ENCODE measurements around the gene OSBPL1A. TPM values are rescaled to one million over a fixed set of nuclear protein-coding genes. Genes with fewer than 3 reads are reported as not detected.

Gene OSBPL1A
- total and polyA plus RNA-seq, 2 donors from 2014 or later: 27.0 to 40.3 TPM

- Histone ChIP-seq H3K36me3 (ENCODE audit: control insufficient read depth in 2 of 3, insufficient read depth in 3 of 3, low read length in 3 of 3) (peaks cover 0 to 2% (median 0%) of the 10 kb centered on the region in 3 donors), H3K9me3 (ENCODE audit: control insufficient read depth in 2 of 3, insufficient read depth in 1 of 3, low read length in 3 of 3) (no peaks in the 10 kb centered on the region), H3K4me3 (ENCODE audit: low read length in 3 of 3) (no peak overlapping the region), H3K27me3 (ENCODE audit: control insufficient read depth, insufficient read depth, low read length) (no peaks in the 10 kb centered on the region), H3K9ac (ENCODE audit: low read length in 3 of 3) (no peak overlapping the region), H3K27ac (ENCODE audit: low read depth in 2 of 2, low read length in 2 of 2) (no peak overlapping the region), H3K4me1 (ENCODE audit: control insufficient read depth in 2 of 3, insufficient read depth in 2 of 3, low read depth in 1 of 3, low read length in 3 of 3) (no peaks in the 10 kb centered on the region)
- no peak for FAIRE-seq
- intact Hi-C loops (cut with DNase I): no loop called here
- TF ChIP-seq CTCF (IDR thresholded peaks at IDR 0.05; ENCODE audit: borderline replicate concordance, extremely low read depth, insufficient read depth): no peak
- DNase-seq: no peak
These were observed 211.8 kb downstream of the OSBPL1A start for GRCh38 chr18:24185805-24186204.

GRCh38 chr18:24181806-24182205 lies 215.8 kb downstream of the OSBPL1A start:
- FAIRE-seq: no peak
- H3K9me3 ChIP-seq (ENCODE audit: control insufficient read depth in 2 of 3, insufficient read depth in 1 of 3, low read length in 3 of 3): no peaks in the 10 kb centered on the region
- no peaks in the 10 kb centered on the region for H3K27me3 ChIP-seq (ENCODE audit: control insufficient read depth, insufficient read depth, low read length)
- no peaks in the 10 kb centered on the region for H3K4me1 ChIP-seq (ENCODE audit: control insufficient read depth in 2 of 3, insufficient read depth in 2 of 3, low read depth in 1 of 3, low read length in 3 of 3)
- H3K36me3 ChIP-seq (ENCODE audit: control insufficient read depth in 2 of 3, insufficient read depth in 3 of 3, low read length in 3 of 3): peaks cover 0 to 7% (median 0%) of the 10 kb centered on the region in 3 donors
- no peak overlapping the region for H3K4me3 ChIP-seq (ENCODE audit: low read length in 3 of 3)
- TF ChIP-seq CTCF (IDR thresholded peaks at IDR 0.05; ENCODE audit: borderline replicate concordance, extremely low read depth, insufficient read depth): no peak
- no peak overlapping the region for H3K27ac ChIP-seq (ENCODE audit: low read depth in 2 of 2, low read length in 2 of 2)
- intact Hi-C loops (cut with DNase I): no loop called here
- no peak for DNase-seq
- H3K9ac ChIP-seq (ENCODE audit: low read length in 3 of 3): no peak overlapping the region

DNA sequence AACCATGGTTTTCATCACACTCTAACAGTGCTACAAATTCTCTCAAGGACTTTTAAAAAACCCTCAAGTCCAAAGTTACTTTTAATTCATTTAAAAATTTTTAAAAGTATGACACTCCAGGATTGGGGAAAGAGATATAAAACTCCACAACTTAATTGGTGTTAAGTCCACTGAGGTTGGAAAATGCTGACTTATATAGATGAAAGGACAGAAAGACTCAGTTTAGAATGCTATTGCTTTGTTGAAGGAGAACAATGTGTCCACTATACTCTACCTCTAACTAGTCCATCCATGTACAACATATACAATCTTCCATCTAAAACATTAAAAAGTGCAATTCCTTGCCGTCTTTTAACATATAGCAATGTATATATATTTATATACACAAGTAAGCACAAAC lies 217.6 kb downstream of the OSBPL1A start:
- DNase-seq (no peak), FAIRE-seq (no peak)
- Histone ChIP-seq H3K4me1 (ENCODE audit: control insufficient read depth in 2 of 3, insufficient read depth in 2 of 3, low read depth in 1 of 3, low read length in 3 of 3) (no peaks in the 10 kb centered on the region), H3K27ac (ENCODE audit: low read depth in 2 of 2, low read length in 2 of 2) (no peak overlapping the region), H3K9ac (ENCODE audit: low read length in 3 of 3) (no peak overlapping the region), H3K36me3 (ENCODE audit: control insufficient read depth in 2 of 3, insufficient read depth in 3 of 3, low read length in 3 of 3) (peaks cover 0 to 7% (median 0%) of the 10 kb centered on the region in 3 donors), H3K27me3 (ENCODE audit: control insufficient read depth, insufficient read depth, low read length) (no peaks in the 10 kb centered on the region), H3K9me3 (ENCODE audit: control insufficient read depth in 2 of 3, insufficient read depth in 1 of 3, low read length in 3 of 3) (no peaks in the 10 kb centered on the region), H3K4me3 (ENCODE audit: low read length in 3 of 3) (no peak overlapping the region)
- intact Hi-C loops (cut with DNase I): no loop called here
- TF ChIP-seq CTCF (IDR thresholded peaks at IDR 0.05; ENCODE audit: borderline replicate concordance, extremely low read depth, insufficient read depth): no peak

DNA sequence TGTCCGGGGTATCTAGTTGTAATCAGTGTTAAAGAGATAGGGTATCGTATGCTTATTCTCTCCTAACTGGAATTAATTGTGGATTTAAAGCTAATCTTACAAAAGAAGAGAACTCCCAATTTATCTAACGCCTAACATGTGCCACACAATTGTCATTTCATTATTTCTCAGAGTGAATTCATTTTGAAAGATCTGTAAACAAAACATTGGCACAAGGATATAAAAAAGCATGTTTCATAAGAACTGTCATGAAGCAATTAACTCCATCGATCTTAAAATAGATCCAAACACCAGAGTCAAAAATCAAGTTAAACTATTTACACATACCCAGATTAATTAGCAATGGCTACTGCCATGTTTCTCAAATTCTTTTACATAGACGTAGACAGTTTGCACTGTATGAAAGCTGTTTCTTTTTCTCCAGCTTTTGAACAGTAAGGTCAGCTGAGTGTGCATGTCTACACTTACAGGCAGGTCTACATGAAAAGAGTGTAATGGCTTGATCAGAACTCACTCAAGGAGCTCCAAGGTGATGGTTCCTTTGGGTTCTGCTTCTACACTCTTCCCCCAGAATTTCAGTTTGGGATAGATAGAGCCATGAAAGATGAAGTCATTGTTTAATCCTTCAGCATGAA lies 220.0 kb downstream of the OSBPL1A start:
- no peak for TF ChIP-seq CTCF (IDR thresholded peaks at IDR 0.05; ENCODE audit: borderline replicate concordance, extremely low read depth, insufficient read depth)
- Histone ChIP-seq H3K4me3 (ENCODE audit: low read length in 3 of 3) (no peak overlapping the region), H3K9me3 (ENCODE audit: control insufficient read depth in 2 of 3, insufficient read depth in 1 of 3, low read length in 3 of 3) (no peaks in the 10 kb centered on the region), H3K27ac (ENCODE audit: low read depth in 2 of 2, low read length in 2 of 2) (no peak overlapping the region), H3K4me1 (ENCODE audit: control insufficient read depth in 2 of 3, insufficient read depth in 2 of 3, low read depth in 1 of 3, low read length in 3 of 3) (no peaks in the 10 kb centered on the region), H3K36me3 (ENCODE audit: control insufficient read depth in 2 of 3, insufficient read depth in 3 of 3, low read length in 3 of 3) (peaks cover 3 to 12% (median 5%) of the 10 kb centered on the region in 3 donors), H3K27me3 (ENCODE audit: control insufficient read depth, insufficient read depth, low read length) (no peaks in the 10 kb centered on the region), H3K9ac (ENCODE audit: low read length in 3 of 3) (no peak overlapping the region)
- DNase-seq: no peak
- no peak for FAIRE-seq
- intact Hi-C loops (cut with DNase I): no loop called here

All from kidney (tissue), 14 donors.